ENCODE data around the gene AGPAT4. TPM values are rescaled to one million over a fixed set of nuclear protein-coding genes. Genes with fewer than 3 reads are reported as not detected.

Gene AGPAT4
- total and polyA plus RNA-seq, 2 of the 4 experiments (the other 2 are of a cell fraction): 3.6 to 3.8 TPM

DNA sequence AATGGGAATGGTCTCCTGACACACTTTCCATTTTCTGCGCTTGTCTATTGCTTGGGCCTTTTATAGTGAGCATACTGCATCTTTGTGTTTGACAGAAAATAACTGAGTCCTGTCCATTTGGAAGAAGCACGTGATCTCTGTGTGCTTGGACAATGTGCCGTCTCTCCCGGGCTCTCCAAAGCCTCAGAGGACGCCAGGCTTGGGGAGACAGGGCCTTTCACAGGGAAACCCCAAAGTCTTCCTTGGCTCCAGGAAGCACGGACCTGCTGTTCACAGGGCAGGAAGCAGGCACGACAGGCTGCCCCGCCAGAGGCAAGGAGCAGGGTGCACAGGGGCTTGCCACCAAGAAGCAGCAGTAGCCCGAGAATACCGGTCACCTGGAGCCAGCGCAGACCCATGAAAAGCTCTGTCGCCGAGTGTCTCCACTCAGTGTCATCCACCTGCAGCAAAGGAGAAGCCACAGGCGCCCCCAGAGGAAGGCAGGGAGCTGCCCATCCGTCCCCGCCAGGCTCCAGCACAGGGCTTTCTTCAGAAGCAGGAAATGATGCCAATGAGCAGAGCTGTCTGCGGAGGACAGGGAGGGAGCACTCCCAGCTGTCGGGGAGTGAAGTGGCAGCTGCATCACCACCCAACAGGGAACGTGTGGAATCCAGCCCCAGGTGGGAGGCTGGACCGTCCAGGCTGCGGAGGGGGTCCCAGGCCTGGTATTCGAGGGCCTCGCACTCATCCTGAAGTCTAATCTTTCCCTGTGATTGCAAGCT is 135.1 kb downstream of the AGPAT4 start:
- TF ChIP-seq SMC3 (IDR thresholded peaks at IDR 0.05; ENCODE audit: low read depth, low read length) (no peak), MAZ (IDR thresholded peaks at IDR 0.05; ENCODE audit: borderline replicate concordance, low read depth, low read length) (no peak), NFE2L2 (IDR thresholded peaks at IDR 0.05; ENCODE audit: low read depth, low read length) (no peak), CEBPB (IDR thresholded peaks at IDR 0.05; ENCODE audit: low read depth, low read length) (no peak), BHLHE40 (IDR thresholded peaks at IDR 0.05; ENCODE audit: low read depth, low read length) (no peak), FOS (IDR thresholded peaks at IDR 0.05; ENCODE audit: low read depth, low read length) (no peak), POLR2A (IDR thresholded peaks at IDR 0.05; ENCODE audit: low read depth, low read length) (no peak), CHD1 (IDR thresholded peaks at IDR 0.05; ENCODE audit: low read depth, low read length) (no peak), CTCF (conservative IDR thresholded peaks at IDR 0.05; ENCODE audit: low read depth, low read length) (no peak), USF2 (IDR thresholded peaks at IDR 0.05; ENCODE audit: low read depth, low read length) (no peak)
- TF ChIP-seq, protein P1, sequence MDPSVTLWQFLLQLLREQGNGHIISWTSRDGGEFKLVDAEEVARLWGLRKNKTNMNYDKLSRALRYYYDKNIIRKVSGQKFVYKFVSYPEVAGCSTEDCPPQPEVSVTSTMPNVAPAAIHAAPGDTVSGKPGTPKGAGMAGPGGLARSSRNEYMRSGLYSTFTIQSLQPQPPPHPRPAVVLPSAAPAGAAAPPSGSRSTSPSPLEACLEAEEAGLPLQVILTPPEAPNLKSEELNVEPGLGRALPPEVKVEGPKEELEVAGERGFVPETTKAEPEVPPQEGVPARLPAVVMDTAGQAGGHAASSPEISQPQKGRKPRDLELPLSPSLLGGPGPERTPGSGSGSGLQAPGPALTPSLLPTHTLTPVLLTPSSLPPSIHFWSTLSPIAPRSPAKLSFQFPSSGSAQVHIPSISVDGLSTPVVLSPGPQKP (IDR thresholded peaks at IDR 0.05; ENCODE audit: borderline replicate concordance, low read depth, low read length): no peak
- in situ Hi-C loops (cut with MboI; ENCODE audit: low sequenced_read_pairs): no loop called here
- no peaks in the 10 kb centered on the region for H3K79me1 ChIP-seq (ENCODE audit: low read depth in 1 of 2, low read length in 2 of 2)
- no peak overlapping the region for H4K8ac ChIP-seq (ENCODE audit: low read depth in 2 of 2, low read length in 2 of 2)
- DNase-seq (no peak), ATAC-seq (ENCODE audit: low read depth) (no peak)
- H2AK5ac ChIP-seq (ENCODE audit: low read depth, low read length): no peak overlapping the region
- CTCF ChIA-PET: no interaction called here
- H2BK15ac ChIP-seq (ENCODE audit: low read depth, low read length): no peak overlapping the region
- no peaks in the 10 kb centered on the region; the same call in 1 of the 2 replicates for H4K20me1 ChIP-seq (ENCODE audit: insufficient read depth, low read length)
- H3K9ac ChIP-seq (ENCODE audit: low read depth, low read length): no peak overlapping the region
- no peak overlapping the region for H3K4me2 ChIP-seq (ENCODE audit: low read depth, low read length)
- no peaks in the 10 kb centered on the region for H3K27me3 ChIP-seq (ENCODE audit: control insufficient read depth, insufficient read depth, low read length)
- no peak overlapping the region for H3K18ac ChIP-seq (ENCODE audit: low read depth, low read length)
- H2AFZ ChIP-seq (replicated peaks; ENCODE audit: low read length, poor library complexity): no peak overlapping the region
- H4K91ac ChIP-seq (ENCODE audit: insufficient read depth, low read depth, low read length): no peak overlapping the region
- no peak overlapping the region for H2BK20ac ChIP-seq (ENCODE audit: low read depth, low read length)
- H3K56ac ChIP-seq (ENCODE audit: extremely low read depth, insufficient read depth, low read length): no peak overlapping the region
- 94% methylated on average over 12 of the region's 23 CpGs; no CpG with 5 or more reads in 1 of the 2 experiments for WGBS, 2 experiments (ENCODE audit: extremely low coverage in 2 of 2, insufficient read length in 1 of 2)
- H3K36me3 ChIP-seq (ENCODE audit: control insufficient read depth, insufficient read depth, low read length): peaks cover 16% of the 10 kb centered on the region
- peaks cover 9% of the 10 kb centered on the region; the same call in 1 of the 2 replicates for H3K9me1 ChIP-seq (ENCODE audit: insufficient read depth, low read length)
- POLR2A ChIA-PET (ENCODE audit: unreplicated experiment): no interaction called here
- no peak overlapping the region for H4K5ac ChIP-seq (ENCODE audit: low read depth, low read length)
- H3K27ac ChIP-seq (ENCODE audit: insufficient read depth, low read length): no peak overlapping the region
- no peaks in the 10 kb centered on the region for H3K9me3 ChIP-seq (ENCODE audit: control insufficient read depth, insufficient read depth, low read length)
- 0 out of 2 replicates have a peak, but pooled peaks cover 1% of the 10 kb centered on the region for H3K4me1 ChIP-seq (ENCODE audit: control insufficient read depth, insufficient read depth, low read length)
- no peak overlapping the region for H3K4ac ChIP-seq (ENCODE audit: low read depth, low read length)
- no peak overlapping the region for H3K4me3 ChIP-seq (ENCODE audit: insufficient read depth, low read depth, low read length)
- no peak overlapping the region for H2AK9ac ChIP-seq (replicated peaks; ENCODE audit: low read depth, low read length, poor library complexity)
- no peak overlapping the region for H3K14ac ChIP-seq (replicated peaks; ENCODE audit: low read depth, low read length)
- no peak overlapping the region for H2BK5ac ChIP-seq (ENCODE audit: low read depth, low read length, poor library complexity, severe bottlenecking)
- H2BK120ac ChIP-seq (ENCODE audit: low read depth, low read length): no peak overlapping the region
- no peak overlapping the region for H3K23ac ChIP-seq (ENCODE audit: low read depth, low read length)
- BruUV-seq (replicated peaks): no TSS peak
- dilution Hi-C loops (cut with HindIII; ENCODE audit: low sequenced_read_pairs, unreplicated experiment): no loop called here
- intact Hi-C loops (cut with micrococcal nuclease): loop anchor here (1.0 kb wide), 1 partner anchor 232 kb away; no protein-coding TSS in a partner anchor
